Right renal pelvis (tissue), 4 donors: ENCODE results near the gene SLC9A3. TPM values are rescaled to one million over a fixed set of nuclear protein-coding genes. Genes with fewer than 3 reads are reported as not detected.
A peak's percentile ranks its signal among the peaks of the same experiment; 100 is the strongest.
"Not testable (repeated sequence)": the region's sequence is repeated elsewhere in the genome, so short reads cannot be mapped to it uniquely, and the experiment has no call there.

ENCODE experiments used
- DNase-seq, 4 donors: peaks; one replicate each; pipeline ENCODE4 v3.0.0-alpha.2; 2013; ENCODE audit warnings: low read depth in 4 of 4, low spot score in 3 of 4, missing footprints in 1 of 4
- polyA plus RNA-seq, 4 donors: library from polyadenylated mRNA; unstranded; fragments of 120-200 nt; gene quantifications; one replicate each; pipeline ENCODE4 v1.2.1, GENCODE V29; 2013; ENCODE audit not compliant: insufficient read length in 4 of 4

The SLC9A3 gene
- polyA plus RNA-seq, 4 donors: 40.5 to 60.9 (median 47.3) TPM

DNA sequence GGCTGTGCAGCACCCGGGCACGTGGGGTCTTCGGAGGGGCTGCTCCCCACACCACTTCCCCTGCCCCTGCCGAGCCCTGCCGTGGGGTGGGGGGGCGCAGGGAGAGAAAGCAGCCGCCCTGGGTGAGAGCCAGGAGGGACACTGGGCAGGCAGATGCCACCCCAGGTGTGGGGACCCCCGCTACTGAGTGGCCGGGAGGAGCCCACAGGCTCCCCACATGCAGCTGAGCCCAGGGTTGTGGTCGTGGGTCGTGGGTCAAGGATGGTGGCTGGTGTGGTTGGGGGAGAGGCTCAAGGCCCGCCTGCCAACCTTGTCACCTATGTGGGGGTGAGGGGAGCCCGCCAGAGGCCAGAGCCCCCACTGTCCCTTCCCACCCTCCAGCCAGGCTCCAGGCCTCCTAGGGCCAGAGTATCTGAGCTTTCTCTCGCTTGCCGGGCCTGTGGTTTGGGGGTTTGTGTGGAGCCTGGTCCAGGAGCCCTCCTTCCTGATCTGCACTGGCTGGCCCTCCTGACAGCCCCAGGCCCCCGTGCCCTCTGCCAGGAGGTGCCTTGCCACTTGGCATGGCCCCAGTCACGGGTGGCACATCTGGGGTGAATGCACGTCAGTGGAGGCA is 45.8 kb downstream of the SLC9A3 start:
- no peak for DNase-seq

DNA sequence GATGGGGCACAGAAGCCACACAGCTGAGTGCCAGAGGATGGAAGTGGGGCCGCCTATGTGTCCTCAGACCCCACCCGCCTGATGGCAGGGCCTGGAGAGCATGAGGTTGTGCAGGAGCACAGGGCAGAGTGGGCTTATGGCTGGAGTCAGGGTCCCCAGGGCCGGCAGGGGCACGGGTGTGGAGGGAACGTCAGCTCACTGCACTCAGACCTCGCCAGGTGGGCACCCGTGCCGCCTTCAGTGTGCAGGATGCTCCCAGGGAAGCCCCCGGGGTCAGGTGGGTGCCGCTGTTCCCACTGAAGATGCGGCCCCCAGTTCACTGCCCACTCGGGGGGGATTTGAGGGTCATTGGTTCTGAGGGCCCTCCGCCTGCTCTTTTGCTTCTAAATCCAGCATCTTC is 46.4 kb downstream of the SLC9A3 start:
- DNase-seq: no peak

- no peak for DNase-seq
Measured at GRCh38 chr5:477247-477646, 47.0 kb downstream of the SLC9A3 start.

DNA sequence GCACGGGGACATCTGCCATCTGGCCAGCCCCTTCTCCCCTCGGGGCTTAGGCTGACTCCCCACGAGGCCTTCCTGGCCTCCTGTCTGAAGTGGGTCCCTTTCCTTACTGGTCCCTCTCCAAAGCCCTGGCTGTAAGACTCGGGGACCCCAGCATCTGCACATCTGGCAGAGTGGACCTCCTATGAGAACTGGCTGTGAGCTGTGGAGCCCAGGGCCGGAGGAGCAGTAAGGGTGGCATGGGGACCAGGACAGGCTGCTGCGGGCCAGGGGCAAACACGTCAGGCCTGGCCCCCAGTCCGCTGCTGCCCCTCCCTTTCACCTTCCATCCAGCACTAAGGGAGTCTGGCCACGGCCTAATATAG is 47.5 kb downstream of the SLC9A3 start:
- no peak for DNase-seq

GRCh38 chr5:476102-476813 is 48.0 kb downstream of the SLC9A3 start:
- DNase-seq: no peak

DNA sequence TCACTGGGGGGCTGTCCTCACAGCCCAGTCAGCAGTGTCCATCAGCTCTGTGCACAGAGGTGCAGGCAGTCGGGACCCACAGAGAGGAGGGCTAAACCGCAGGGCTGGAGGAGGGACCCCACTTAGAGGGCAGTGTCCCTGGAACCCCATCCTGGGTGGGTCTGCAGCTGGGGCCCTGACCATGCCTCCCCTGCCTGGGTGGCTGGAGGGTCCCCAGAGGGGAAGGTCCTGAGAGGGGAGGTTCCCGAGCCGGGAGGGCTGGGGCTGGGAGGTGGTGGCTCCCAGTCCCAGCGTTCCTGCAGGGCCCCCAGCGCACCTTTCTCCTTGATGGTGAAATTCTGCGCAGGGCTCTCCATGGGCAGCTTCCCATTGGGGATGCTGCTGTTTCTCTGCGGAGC is 48.5 kb downstream of the SLC9A3 start:
- no peak for DNase-seq

GRCh38 chr5:474840-475661 is 49.2 kb downstream of the SLC9A3 start:
- DNase-seq: no peak

DNA sequence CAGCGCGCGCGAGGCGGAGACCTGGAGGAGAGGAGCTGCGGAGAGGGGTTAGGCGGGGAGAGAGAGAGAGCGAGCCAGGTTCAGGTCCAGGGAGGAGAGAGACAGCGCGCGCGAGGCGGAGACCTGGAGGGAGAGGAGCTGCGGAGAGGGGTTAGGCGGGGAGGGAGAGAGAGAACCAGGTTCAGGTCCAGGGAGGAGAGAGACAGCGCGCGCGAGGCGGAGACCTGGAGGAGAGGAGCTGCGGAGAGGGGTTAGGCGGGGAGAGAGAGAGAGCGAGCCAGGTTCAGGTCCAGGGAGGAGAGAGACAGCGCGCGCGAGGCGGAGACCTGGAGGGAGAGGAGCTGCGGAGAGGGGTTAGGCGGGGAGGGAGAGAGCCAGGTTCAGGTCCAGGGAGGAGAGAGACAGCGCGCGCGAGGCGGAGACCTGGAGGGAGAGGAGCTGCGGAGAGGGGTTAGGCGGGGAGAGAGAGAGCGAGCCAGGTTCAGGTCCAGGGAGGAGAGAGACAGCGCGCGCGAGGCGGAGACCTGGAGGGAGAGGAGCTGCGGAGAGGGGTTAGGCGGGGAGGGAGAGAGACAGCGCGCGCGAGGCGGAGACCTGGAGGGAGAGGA is 49.9 kb downstream of the SLC9A3 start:
- not testable (repeated sequence) for DNase-seq

DNA sequence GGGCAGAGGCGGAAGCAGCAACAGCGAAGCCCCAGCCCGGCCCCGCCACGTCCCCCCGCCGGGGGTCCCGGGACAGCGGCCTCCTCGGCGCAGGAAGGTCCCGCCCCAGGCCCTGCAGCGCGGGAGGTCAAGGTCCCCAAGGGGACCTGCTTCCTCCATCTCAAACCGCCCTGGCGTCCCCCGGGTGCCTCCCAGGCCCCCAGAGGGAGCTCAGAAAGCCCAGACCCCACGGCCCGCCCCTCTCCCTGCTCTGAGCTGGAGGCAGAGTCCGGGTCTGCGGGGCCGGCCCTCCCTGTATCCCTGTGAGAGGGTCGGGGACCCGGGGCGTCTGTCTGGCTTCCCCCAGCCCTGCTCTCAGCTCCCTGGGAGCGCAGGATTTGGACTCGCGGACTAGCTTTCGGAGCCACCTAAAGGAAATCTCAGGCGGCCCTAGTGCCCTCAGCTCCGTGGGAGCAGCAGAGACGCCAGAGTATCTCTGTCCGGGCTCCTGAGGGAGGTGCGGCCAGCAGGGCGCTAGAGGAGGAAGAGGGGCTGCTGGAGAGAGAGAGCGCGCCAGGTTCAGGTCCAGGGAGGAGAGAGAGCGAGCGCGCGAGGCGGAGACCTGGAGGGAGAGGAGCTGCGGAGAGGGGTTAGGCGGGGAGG is 50.6 kb downstream of the SLC9A3 start:
- DNase-seq: no peak

GRCh38 chr5:472656-473550 is 51.3 kb downstream of the SLC9A3 start:
- DNase-seq: peak; percentile 58 to 77 (median 68)

- DNase-seq: no peak
Measured at GRCh38 chr5:472076-472655, 52.1 kb downstream of the SLC9A3 start.

GRCh38 chr5:471750-472058 is 52.5 kb downstream of the SLC9A3 start:
- DNase-seq: no peak

DNA sequence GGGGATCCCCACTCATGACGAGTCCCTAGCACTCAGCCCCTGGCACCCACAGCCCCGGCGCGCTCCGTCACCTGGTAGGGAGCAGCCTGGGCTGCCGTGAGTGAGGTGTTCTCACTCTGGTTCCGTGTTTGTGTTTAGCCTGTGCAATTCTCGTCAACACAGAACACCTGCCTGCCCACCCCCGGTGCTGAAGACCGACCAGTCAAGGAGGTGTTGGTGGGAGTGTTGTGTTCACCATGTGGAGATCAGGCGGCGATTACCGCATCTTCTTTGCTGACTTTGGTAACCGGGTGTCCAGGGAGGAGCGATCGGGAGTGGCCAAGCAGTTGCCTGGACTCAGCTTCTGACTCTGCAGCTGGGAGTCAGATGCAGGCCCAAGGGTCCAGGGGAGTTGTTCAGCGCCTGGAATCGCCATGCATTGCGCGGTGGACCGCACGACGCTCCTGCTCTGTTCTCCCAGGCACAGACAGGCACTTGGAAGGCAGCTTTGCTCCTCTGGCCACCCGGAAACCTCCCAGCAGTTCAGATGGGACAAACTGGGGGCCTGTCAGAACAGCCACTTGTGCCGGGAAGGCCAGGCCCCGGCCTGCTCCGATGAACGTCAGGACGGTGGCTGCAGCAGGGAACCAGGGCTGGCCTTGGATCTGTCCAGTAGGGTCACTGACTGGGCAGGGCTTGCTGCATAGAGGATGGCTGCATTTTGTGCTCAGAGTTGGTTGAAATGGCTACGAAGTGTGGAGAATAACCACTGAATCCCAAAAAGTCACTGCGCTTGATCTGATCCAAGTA is 53.1 kb downstream of the SLC9A3 start:
- DNase-seq: no peak

DNA sequence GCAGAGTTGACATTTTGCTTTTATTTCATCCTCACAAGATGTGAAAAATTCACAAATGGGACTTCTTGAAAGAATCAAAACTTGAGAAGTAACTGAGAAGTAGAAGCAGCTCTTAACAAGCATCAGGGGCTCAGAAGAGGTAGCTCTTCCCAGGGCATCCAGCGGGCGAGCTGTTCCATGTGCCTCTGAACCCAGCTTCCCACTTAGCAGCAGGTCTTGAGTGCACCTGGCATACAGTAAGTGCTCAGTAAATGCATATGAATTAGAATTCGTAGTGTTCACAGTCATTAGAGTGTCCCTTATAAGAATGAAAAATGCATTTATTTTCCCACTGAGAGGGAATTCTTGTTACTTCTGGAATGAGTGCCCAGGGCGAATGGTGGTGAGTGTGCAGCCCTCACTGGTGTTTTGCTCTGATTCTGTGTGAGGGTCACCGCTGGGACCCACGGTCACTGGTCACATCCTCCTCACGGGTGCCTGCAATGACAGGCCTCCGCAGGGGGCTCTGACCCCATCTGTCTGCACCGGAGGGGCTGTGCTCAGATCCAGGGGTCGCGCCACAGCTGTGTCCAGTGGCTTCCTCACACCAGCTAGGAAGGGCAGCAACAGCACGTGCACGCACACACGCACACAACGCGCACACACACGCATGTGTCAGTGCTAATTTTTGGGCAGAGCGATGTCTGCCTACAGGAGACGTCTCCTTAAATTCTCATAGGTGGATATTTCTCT is 54.3 kb downstream of the SLC9A3 start:
- no peak for DNase-seq

- no peak for DNase-seq
Measured at GRCh38 chr5:468401-468800, 55.8 kb downstream of the SLC9A3 start.

- no peak for DNase-seq
Measured at GRCh38 chr5:466661-467310, 57.5 kb downstream of the SLC9A3 start.

GRCh38 chr5:465591-466403 is 58.5 kb downstream of the SLC9A3 start:
- DNase-seq: no peak
